ENCODE measurements around the gene POLR1D.

Gene POLR1D

GRCh38 chr13:27658546-27658945 is 36.9 kb downstream of the POLR1D start:
- H3K9ac ChIP-seq: no peak overlapping the region
- H3K79me2 ChIP-seq: no peaks in the 10 kb centered on the region
- no peaks in the 10 kb centered on the region for H3K27me3 ChIP-seq (ENCODE audit: control insufficient read depth, insufficient read depth, low read length)
- no peak for TF ChIP-seq CTCF (IDR thresholded peaks at IDR 0.05)
- H2AFZ ChIP-seq: no peak overlapping the region
- no peak overlapping the region for H3K4me3 ChIP-seq (ENCODE audit: low read depth, low read length)
- no peak overlapping the region for H3K27ac ChIP-seq
- H3K4me2 ChIP-seq (ENCODE audit: low read length): no peak overlapping the region
- no peaks in the 10 kb centered on the region for H3K9me3 ChIP-seq (ENCODE audit: control insufficient read depth, low read length)
- H3K4me1 ChIP-seq: no peaks in the 10 kb centered on the region
- H3K36me3 ChIP-seq (ENCODE audit: control insufficient read depth, insufficient read depth, low read length): no peaks in the 10 kb centered on the region

GRCh38 chr13:27659145-27659865 is 37.6 kb downstream of the POLR1D start:
- H3K4me2 ChIP-seq (ENCODE audit: low read length): no peak overlapping the region
- H3K4me1 ChIP-seq: no peaks in the 10 kb centered on the region
- H3K79me2 ChIP-seq: no peaks in the 10 kb centered on the region
- no peak overlapping the region for H3K4me3 ChIP-seq (ENCODE audit: low read depth, low read length)
- no peak overlapping the region for H2AFZ ChIP-seq
- no peak overlapping the region for H3K9ac ChIP-seq
- H3K9me3 ChIP-seq (ENCODE audit: control insufficient read depth, low read length): no peaks in the 10 kb centered on the region
- TF ChIP-seq CTCF (IDR thresholded peaks at IDR 0.05): no peak
- H3K36me3 ChIP-seq (ENCODE audit: control insufficient read depth, insufficient read depth, low read length): no peaks in the 10 kb centered on the region
- H3K27me3 ChIP-seq (ENCODE audit: control insufficient read depth, insufficient read depth, low read length): no peaks in the 10 kb centered on the region
- H3K27ac ChIP-seq: no peak overlapping the region

DNA sequence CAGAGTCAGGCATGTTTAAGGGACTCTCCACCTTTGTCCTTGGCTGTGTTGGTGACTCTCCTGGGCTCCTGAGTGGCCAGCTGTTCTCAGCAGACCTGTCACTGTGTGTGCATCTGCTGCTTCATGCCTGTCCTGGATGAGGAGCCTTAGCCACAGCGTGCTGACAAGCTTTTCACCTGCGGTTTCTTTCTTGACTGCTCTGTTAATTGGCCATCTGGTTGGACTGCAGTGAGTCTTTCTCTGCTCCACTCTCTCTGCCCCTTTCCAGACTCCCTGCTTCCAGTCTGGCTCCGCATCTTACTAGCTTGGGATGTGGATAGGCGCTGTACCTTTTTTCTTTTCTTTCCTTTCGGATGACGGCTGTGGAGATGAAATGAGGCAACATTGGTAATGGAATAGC is 38.8 kb downstream of the POLR1D start:
- Histone ChIP-seq H3K36me3 (ENCODE audit: control insufficient read depth, insufficient read depth, low read length) (no peaks in the 10 kb centered on the region), H3K4me1 (no peaks in the 10 kb centered on the region), H3K27ac (no peak overlapping the region), H3K9ac (no peak overlapping the region), H3K79me2 (no peaks in the 10 kb centered on the region), H3K4me2 (ENCODE audit: low read length) (no peak overlapping the region), H2AFZ (no peak overlapping the region), H3K4me3 (ENCODE audit: low read depth, low read length) (no peak overlapping the region), H3K9me3 (ENCODE audit: control insufficient read depth, low read length) (no peaks in the 10 kb centered on the region), H3K27me3 (ENCODE audit: control insufficient read depth, insufficient read depth, low read length) (no peaks in the 10 kb centered on the region)
- no peak for TF ChIP-seq CTCF (IDR thresholded peaks at IDR 0.05)

DNA sequence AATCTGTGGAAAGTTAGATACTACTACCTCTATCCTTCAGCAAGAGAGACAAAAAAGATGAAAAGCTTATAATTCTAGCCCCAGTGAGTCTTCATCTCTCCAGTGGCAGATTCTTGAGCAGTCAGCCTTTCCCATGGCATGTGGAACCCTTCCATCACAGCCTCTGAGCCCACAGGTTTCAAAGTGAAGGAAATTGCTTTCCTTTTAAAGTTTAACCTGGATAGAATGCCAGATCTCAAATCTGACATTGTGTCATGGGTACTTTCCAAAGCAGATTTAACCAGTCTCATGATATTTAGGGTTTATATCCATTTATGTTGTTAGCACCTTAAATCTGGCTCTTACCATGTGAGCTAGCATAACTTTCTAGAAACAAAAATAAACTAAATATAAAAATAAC is 39.3 kb downstream of the POLR1D start:
- Histone ChIP-seq H3K27me3 (ENCODE audit: control insufficient read depth, insufficient read depth, low read length) (no peaks in the 10 kb centered on the region), H3K79me2 (no peaks in the 10 kb centered on the region), H3K4me2 (ENCODE audit: low read length) (no peak overlapping the region), H3K9ac (no peak overlapping the region), H3K9me3 (ENCODE audit: control insufficient read depth, low read length) (no peaks in the 10 kb centered on the region), H3K4me1 (no peaks in the 10 kb centered on the region), H3K27ac (no peak overlapping the region), H3K4me3 (ENCODE audit: low read depth, low read length) (no peak overlapping the region), H2AFZ (no peak overlapping the region), H3K36me3 (ENCODE audit: control insufficient read depth, insufficient read depth, low read length) (no peaks in the 10 kb centered on the region)
- TF ChIP-seq CTCF (IDR thresholded peaks at IDR 0.05): no peak
